CD4-positive, alpha-beta T cell treated with Interleukin-4 for 4 hours (primary cell): ENCODE results near the gene VGLL4.
"Not testable (repeated sequence)": the region's sequence is repeated elsewhere in the genome, so short reads cannot be mapped to it uniquely, and the experiment has no call there.

Experiments used
- DNase-seq: peaks from one replicate; pipeline ENCODE4 v3.0.0-alpha.2; 2020

The VGLL4 gene

DNA sequence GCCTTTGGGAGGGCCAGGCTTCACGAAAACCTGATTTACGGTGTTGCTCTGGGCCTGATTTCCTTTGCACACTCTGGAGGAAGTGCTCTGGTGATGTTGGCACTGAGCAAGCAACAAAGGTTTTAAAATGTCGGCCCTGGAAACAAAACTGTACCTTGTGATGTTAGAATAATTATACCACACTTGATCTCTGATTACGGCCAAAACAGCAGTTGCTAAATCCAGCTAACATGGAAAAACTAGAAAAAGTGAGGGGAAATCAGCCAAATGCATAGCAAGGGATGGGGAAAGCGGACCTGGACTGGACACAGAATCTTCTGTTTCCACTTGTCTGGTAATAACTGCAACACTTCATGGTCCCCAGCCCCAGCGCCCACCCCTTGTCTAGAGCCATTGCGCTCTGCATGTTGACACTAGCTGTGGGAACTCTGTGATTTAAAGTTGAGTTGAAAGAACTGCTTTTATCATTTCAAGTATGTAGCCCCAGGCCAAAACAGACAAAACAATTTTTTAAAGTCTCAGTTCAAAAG, 120.1 kb downstream of the VGLL4 start:
- no peak for DNase-seq

DNA sequence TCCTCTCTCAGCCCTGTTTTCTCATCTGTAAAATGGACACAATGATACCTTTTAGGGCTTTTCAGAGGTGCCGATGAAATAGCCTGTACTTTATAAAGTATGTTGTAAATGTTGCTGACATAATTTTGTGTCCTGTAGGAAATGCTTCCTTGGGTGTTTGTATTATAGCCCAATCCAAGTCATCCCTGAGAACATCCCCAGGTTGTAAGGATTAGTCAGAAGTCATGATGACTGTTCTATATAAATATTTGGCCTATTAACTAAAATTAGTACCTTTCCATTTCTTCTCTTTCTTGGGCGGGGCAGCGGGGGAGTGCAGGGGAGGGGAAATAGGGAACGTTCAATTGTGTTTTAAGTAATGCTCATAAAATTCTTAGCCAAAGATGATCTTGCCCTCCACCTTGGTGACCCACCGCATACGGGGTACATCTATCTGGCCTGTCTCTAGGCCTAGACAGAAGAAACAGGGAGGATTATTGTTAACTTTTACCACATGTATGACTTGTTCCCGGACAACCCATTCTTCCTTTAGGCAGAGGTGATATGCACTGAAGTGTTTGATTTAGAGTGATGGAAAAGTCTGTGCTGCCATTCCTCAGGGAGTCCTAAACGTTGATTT, 120.7 kb downstream of the VGLL4 start:
- no peak for DNase-seq

DNA sequence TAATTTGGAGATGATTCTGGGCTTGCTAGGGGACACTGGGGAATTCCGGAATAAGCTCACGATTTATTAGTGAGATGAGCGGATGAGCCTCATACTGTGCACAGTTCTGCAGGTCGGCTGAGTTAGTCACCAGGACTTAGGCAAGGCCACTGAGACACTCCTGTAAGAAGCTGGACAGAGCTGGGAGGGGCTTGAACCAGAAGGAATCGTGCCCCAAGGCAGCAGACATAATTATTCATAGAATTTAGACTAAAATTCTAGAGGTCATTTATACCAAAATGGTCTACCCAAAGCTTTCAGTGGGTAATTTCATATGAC, 121.4 kb downstream of the VGLL4 start:
- no peak for DNase-seq

DNA sequence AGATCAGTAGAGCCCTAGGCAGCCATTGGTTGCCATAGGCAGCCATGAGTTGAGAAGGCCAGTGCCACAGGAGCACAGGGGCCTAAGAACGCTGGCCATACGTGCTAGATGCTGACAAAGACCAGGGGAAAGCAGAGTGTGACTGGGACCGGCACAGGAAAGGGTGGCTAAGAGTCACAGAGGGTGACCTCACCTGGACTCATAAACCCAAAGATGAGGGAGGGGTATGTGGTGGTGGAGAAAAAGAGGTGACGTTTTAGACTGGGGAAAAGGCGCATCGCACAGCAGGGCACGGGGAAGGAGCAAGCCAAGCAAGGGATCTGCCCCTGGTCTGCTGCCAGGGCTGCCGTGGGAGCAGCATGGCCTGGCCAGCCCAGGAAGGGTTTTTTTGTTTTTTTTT, 122.5 kb downstream of the VGLL4 start:
- no peak for DNase-seq

DNA sequence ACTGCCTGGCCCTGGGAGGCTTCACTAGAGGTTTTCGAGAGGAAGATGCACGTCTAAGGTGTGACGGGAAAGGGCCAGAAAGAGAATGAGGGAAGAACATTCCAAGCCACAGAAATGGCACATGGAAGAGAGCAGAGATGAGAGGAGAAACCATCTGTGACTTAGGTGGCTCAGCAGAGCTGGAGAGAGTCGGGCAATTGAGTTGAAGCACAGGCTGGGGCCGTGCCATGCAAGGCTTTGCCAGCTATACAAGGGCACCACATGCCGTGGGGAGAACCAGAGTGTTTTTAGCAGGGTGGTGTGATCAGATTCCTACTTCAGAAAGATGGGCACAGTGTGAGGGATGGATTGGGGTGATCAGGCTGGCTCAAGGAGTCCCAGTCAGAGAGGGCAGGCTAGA, 126.1 kb downstream of the VGLL4 start:
- no peak for DNase-seq

DNA sequence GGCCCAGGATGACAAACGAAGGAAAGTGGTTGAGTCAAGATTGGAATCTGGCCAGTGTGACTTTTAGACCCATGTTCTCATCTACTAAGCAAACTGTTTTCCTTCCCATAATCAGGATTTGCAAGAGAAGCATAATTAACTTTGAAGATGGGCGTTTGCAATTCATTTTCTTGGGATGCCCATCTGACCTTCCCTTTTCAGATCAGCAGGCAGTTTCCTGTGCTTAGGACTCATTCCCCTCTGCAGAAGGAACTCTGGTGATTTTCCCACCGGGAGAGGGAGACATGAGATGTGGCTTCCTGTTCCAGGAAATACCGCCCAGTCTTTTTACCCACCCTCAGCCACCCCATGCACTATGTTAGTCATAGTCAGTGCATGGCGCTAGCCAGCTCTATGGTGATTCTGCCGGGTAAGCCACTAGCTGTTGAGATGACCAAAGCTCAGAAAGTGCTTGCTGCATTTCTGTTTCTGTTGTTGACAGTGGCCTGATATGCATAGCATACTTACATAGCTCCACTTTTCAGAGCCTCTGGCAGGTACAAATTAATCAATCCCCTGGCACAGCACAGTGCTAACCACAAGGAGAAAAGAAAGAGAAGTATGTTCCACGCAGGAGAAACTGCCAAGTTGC, 129.4 kb downstream of the VGLL4 start:
- no peak for DNase-seq

DNA sequence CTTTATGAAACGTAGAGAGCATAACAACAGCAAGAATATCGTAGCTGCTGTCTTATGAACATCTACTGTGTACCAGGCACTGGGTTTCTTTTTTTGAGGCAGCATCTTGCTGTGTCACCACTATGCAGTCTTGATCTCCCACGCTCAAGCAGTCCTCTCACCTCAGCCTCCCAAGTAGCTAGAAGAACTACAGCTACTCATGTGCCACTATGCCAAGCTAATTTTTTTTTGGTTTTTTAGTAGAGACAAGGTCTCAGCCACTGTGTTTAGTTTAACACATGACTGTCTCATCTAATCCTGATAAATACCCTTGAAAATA, 129.9 kb downstream of the VGLL4 start:
- DNase-seq, result no peak

DNA sequence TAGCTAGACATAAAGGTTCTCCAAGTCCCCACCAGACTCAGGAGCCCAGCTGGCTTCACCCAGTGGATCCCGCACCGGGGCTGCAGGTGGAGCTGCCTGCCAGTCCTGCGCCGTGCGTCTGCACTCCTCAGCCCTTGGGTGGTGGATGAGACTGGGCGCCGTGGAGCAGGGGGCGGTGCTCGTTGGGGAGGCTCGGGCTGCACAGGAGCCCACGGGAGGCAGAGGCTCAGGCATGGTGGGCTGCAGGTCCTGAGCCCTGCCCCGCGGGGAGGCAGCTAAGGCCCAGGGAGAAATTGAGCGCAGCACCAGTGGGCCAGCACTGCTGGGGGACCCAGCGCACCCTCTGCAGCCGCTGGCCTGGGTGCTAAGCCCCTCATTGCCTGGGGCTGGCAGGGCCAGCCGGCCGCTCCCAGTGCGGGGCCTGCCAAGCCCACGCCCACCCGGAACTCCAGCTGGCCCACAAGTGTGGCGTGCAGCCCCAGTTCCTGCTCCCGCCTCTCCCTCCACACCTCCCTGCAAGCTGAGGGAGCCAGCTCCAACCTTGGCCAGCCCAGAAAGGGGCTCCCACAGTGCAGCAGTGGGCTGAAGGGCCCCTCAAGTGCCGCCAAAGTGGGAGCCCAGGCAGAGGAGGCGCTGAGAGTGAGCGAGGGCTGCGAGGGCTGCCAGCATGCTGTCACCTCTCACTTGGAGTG, 130.4 kb downstream of the VGLL4 start:
- DNase-seq, result not testable (repeated sequence)

DNA sequence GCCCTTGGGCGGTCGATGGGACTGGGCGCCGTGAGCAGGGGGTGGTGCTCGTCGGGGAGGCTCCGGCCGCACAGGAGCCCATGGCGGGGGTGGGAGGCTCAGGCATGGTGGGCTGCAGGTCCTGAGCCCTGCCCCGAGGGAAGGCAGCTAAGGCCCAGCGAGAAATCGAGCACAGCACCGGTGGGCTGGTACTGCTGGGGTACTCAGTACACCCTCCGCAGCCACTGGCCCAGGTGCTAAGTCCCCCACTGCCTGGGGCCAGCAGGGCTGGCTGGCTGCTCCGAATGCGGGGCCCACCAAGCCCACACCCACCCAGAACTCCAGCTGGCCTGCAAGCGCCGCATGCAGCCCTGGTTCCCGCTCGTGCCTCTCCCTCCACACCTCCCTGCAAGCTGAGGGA, 132.1 kb downstream of the VGLL4 start:
- DNase-seq, result not testable (repeated sequence)

DNA sequence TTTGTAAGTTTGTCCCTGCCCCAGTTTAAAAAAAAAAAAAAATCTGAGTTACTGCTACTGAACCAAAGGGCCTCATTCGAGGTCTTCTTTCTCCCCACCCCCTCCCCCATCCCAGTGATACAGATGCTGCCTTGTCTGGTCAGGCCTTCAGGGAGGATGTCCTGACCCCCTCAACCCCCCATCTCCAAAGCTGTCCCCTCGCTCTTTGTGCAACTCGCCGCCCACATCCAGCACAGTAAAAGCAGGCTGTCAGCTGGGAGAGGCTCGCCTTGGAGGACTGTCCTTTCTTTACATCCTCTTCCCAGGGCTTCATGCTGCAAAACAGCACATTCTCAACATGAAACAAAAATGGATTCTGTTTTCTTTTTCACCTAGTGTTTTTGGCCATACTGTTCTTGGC, 133.4 kb downstream of the VGLL4 start:
- DNase-seq, result no peak

DNA sequence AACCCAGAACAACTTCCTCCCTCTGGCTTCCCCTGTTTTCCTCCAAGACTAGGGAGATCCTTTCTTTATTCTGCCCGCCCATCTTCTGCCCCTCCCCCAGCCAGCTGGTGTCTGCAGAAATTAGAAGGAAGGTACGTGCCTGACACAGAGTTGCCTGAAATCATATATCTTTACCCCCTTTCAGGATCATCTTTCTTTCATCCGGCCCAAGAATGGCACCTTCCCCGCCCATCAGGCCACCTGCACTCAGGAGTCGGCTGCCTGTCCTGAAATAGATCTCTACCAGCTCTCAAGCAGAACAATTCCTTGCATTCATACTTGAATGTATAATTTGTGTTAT, 133.7 kb downstream of the VGLL4 start:
- no peak for DNase-seq

DNA sequence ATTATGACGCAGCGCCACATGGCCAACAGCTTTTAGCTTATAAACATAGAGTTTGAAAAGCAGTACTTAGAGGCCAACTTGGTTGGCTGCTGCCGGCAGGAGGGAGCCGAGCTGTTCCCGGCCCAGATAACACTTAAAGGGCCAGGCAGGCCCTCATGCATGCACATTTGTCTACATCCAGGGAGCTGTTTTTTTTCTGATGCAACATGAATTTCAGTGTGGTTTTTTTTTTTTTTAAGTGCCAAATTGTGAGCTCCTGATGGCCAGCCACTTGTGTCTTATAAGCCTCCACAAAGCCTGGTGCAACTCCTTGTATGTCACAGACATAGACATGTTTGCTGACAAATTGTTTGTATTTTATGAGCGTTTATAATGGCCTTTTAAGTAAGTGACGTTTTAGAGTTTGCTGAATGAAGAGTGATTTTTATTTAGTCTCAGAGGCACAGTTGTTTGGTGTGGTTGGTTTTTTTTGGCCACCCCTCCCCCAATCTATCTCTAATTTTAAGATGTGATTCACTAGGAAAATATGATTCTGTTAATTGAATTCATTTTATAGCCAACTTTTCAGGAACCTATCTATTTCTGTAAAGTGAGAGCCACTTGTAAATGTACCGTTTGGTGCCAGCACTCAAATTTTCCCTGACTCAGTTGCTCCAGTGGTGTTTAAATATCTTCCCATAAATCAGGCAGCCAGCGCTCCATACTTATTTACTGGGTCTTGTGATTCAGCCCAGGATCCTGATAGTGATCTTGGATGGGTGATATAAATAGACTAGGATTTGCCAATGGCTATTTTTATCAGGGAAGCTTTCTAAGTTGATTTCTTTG, 134.3 kb downstream of the VGLL4 start:
- no peak for DNase-seq

DNA sequence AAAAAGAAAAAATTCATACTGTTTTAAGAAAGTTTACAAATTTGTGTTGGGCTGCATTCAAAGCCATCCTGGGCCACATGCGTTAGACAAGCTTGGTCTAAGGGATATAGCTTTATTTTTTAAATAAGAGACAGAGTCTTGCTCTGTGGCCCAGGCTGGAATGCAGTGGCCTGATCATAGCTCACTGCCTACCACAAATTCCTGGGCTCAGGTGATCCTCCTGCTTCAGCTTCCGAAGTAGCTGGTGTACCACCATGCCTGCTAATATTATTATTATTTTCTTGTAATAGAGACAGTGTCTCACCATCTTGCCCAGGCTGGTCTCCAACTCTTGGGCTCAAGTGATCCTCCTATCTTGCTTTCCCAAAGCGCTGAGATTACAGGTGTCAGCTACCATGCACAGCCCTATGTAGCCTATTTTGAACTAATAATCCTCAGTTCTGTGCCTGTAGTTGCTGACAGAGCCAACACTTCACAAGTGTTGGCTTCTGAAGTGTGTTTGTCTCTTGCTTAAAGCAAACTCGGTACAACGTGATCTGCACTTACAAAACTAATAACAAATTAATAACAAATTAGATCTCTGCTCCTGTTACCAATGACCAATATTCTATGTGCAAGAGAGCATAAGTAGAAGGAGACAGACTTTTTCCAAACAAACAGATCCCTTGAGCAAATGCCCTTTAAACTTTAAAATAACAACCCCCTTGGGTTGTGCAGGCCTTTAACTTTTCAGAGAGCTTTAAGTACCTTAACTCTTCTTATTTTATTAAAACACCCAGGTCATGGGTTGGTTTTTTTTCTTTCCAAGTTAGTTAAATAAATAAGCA, 135.2 kb downstream of the VGLL4 start:
- no peak for DNase-seq

DNA sequence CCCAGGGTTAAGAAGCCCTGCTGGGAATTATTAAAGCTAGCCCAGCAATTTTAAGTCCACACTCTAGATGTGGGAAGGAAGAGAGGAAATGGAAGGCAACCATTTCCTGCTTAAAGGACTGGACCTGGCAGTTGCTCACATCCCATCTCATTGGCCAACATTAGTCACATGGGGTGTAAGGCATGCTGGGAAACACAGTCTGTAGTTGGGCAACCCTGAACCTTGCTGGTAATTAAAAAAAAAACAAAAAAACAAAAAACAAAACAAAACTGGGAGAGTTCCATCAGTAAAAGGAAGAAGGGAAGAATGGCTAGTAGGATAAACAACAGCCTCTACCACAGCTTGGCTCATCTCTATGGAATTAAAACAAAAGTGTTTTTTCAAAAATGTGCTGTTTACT, 136.0 kb downstream of the VGLL4 start:
- no peak for DNase-seq
